ENCODE data around the gene FSIP1. TPM values are rescaled to one million over a fixed set of nuclear protein-coding genes. Genes with fewer than 3 reads are reported as not detected.

FSIP1 gene
- total RNA-seq, 2 donors from 2014 or later: 0.14 to 0.21 TPM

- Histone ChIP-seq H3K9me3 (no peaks in the 10 kb centered on the region), H3K36me3 (peaks cover 14% of the 10 kb centered on the region), H3K27ac (no peak overlapping the region), H3K27me3 (replicated peaks; ENCODE audit: insufficient read depth) (no peaks in the 10 kb centered on the region), H3K4me1 (ENCODE audit: control insufficient read depth in 1 of 2, low read depth in 2 of 2) (no peaks in the 10 kb centered on the region), H3K4me3 (no peak overlapping the region)
- no peak for TF ChIP-seq CTCF (IDR thresholded peaks at IDR 0.05)
- no peak for DNase-seq (ENCODE audit: low spot score)
- ATAC-seq (ENCODE audit: insufficient number of reproducible peaks, low FRiP score, low read depth): no peak
Measured at GRCh38 chr15:39587731-39588530, 194.7 kb downstream of the FSIP1 start.

GRCh38 chr15:39587096-39587721 is 195.4 kb downstream of the FSIP1 start:
- no peaks in the 10 kb centered on the region for H3K27me3 ChIP-seq (replicated peaks; ENCODE audit: insufficient read depth)
- ATAC-seq (ENCODE audit: insufficient number of reproducible peaks, low FRiP score, low read depth) (no peak), DNase-seq (ENCODE audit: low spot score) (no peak)
- H3K27ac ChIP-seq: no peak overlapping the region
- H3K4me1 ChIP-seq (ENCODE audit: control insufficient read depth in 1 of 2, low read depth in 2 of 2): no peaks in the 10 kb centered on the region
- peaks cover 14% of the 10 kb centered on the region for H3K36me3 ChIP-seq
- TF ChIP-seq CTCF (IDR thresholded peaks at IDR 0.05): no peak
- H3K4me3 ChIP-seq: no peak overlapping the region
- no peaks in the 10 kb centered on the region for H3K9me3 ChIP-seq

DNA sequence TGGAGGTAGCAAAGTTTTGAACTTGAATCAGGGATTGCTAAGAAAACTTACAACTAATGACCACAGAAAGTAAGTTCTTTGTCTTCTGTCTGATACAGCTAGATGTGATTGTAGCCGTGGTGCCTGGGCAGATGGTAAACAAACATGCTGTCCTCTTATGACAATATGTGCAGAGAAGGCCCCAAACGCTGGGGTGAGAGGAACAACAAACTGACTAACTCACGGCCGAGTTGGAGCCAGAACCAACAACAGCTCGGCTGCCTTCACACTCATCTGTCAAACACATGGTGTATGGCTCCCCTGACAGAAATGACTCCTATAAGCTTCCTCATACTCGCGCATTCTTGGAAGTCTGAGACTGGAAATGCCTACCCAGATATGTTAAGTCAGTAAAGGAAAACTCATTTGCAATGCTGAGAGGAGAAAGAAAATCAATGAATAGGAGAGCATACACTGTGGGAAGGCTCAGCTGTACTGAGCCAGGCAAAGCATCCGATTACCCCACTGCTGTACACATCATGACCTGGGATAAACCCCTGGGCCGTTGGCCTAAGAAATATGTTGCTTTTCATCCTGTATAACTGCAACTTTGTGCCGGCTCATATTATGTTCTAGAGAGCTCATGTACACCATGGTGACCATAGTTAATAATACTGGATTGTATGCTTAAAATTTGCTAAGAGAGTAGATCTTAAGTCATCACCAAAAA is 196.1 kb downstream of the FSIP1 start:
- Histone ChIP-seq H3K27ac (no peak overlapping the region), H3K36me3 (peaks cover 14% of the 10 kb centered on the region), H3K4me1 (ENCODE audit: control insufficient read depth in 1 of 2, low read depth in 2 of 2) (no peaks in the 10 kb centered on the region), H3K4me3 (no peak overlapping the region), H3K9me3 (no peaks in the 10 kb centered on the region), H3K27me3 (replicated peaks; ENCODE audit: insufficient read depth) (no peaks in the 10 kb centered on the region)
- no peak for TF ChIP-seq CTCF (IDR thresholded peaks at IDR 0.05)
- DNase-seq (ENCODE audit: low spot score) (no peak), ATAC-seq (ENCODE audit: insufficient number of reproducible peaks, low FRiP score, low read depth) (no peak)

DNA sequence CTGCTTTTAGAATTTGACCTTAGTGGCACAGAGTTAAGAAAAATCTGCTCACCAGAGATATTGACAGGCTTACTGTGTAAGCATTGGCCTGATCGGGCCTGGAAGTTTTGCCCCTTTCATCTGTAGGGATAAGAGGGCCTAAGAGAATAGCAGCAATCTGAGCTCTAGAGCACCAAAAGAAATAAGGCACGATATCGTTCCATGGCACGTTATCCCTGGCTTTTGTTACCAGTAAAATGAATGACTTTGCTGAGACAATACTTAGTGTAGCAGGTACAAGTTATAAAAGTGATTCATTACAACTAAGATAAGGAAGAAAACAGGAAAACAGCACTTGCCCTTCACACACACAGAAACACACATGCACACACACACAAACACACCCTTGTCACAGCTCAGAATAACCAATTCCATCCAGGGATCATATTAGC is 196.8 kb downstream of the FSIP1 start:
- Histone ChIP-seq H3K9me3 (no peaks in the 10 kb centered on the region), H3K36me3 (peaks cover 14% of the 10 kb centered on the region), H3K27ac (no peak overlapping the region), H3K4me3 (no peak overlapping the region), H3K4me1 (ENCODE audit: control insufficient read depth in 1 of 2, low read depth in 2 of 2) (peaks cover 0 to 4% of the 10 kb centered on the region in 2 donors), H3K27me3 (replicated peaks; ENCODE audit: insufficient read depth) (no peaks in the 10 kb centered on the region)
- no peak for ATAC-seq (ENCODE audit: insufficient number of reproducible peaks, low FRiP score, low read depth)
- TF ChIP-seq CTCF (IDR thresholded peaks at IDR 0.05): no peak
- no peak for DNase-seq (ENCODE audit: low spot score)

- peaks cover 0 to 9% of the 10 kb centered on the region in 2 donors for H3K4me1 ChIP-seq (ENCODE audit: control insufficient read depth in 1 of 2, low read depth in 2 of 2)
- no peak for TF ChIP-seq CTCF (IDR thresholded peaks at IDR 0.05)
- H3K9me3 ChIP-seq: no peaks in the 10 kb centered on the region
- DNase-seq (ENCODE audit: low spot score) (no peak), ATAC-seq (ENCODE audit: insufficient number of reproducible peaks, low FRiP score, low read depth) (no peak)
- H3K27ac ChIP-seq: no peak overlapping the region
- H3K27me3 ChIP-seq (replicated peaks; ENCODE audit: insufficient read depth): no peaks in the 10 kb centered on the region
- peaks cover 14% of the 10 kb centered on the region for H3K36me3 ChIP-seq
- H3K4me3 ChIP-seq: no peak overlapping the region
Measured at GRCh38 chr15:39585389-39585841, 197.2 kb downstream of the FSIP1 start.
